Panc1 (cell line): ENCODE results near the gene PERCC1.

Source experiments
- TCF7L2 ChIP-seq: IDR thresholded peaks from 2 replicates; pipeline ENCODE4 v1.6.1; 2011; ENCODE audit warnings: mild to moderate bottlenecking, low read depth, low read length, inconsistent platforms
- TF ChIP-seq, protein P1 (sequence below): fragments of 450-650 bp; IDR thresholded peaks from 2 replicates; pipeline ENCODE4 v1.5.1; 2017; ENCODE audit warnings: mild to moderate bottlenecking
- TF ChIP-seq, protein P2 (sequence below), 2 experiments: IDR thresholded peaks; 2 replicates each; pipeline ENCODE4 v1.6.1; 2011 to 2012; ENCODE audit warnings: low read depth in 2 of 2, control low read depth in 1 of 2, low read length in 1 of 2, mild to moderate bottlenecking in 1 of 2, moderate library complexity in 1 of 2; ENCODE audit not compliant: insufficient read depth in 1 of 2

DNA sequence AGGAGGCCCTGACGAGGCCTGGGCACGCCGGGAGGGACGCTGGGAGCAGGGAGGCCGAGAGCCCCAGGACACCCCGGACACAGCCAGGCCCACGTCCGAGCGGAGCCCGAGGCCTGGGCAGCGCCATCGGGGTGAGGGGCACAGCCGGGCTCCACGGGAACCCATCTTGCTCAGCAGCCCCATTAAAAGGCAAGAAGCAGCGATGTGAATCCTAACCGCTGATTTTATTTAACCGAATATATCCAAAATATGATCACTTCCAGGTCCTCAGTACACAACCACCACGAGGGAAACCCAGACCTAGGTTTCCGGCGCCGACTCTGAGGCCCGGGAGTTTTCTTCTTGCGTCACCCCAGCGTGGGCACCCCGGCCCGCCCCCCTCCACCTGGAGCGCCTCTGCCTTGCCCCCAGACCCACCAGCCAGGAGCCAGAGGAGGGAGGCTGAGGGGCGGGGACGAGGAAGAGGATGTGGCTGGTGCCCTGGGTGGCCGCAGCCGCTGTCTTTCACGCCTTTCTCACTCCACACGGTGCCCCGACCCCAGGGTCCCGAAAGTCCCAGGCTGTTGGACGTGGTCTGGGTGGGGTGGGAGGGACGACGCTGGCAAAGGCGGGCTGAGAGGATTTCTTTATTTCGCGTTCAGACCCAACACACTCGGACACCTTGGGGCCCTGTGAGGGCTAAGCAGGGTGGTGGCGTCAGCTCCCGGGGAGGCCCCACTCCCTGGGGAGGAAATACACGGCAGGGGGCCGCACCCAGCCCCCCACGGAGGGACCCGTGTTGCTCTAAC is 14.0 kb downstream of the PERCC1 start:
- TF ChIP-seq, protein P1, sequence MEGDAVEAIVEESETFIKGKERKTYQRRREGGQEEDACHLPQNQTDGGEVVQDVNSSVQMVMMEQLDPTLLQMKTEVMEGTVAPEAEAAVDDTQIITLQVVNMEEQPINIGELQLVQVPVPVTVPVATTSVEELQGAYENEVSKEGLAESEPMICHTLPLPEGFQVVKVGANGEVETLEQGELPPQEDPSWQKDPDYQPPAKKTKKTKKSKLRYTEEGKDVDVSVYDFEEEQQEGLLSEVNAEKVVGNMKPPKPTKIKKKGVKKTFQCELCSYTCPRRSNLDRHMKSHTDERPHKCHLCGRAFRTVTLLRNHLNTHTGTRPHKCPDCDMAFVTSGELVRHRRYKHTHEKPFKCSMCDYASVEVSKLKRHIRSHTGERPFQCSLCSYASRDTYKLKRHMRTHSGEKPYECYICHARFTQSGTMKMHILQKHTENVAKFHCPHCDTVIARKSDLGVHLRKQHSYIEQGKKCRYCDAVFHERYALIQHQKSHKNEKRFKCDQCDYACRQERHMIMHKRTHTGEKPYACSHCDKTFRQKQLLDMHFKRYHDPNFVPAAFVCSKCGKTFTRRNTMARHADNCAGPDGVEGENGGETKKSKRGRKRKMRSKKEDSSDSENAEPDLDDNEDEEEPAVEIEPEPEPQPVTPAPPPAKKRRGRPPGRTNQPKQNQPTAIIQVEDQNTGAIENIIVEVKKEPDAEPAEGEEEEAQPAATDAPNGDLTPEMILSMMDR: no peak
- no peak for TF ChIP-seq TCF7L2
- TF ChIP-seq, protein P2, sequence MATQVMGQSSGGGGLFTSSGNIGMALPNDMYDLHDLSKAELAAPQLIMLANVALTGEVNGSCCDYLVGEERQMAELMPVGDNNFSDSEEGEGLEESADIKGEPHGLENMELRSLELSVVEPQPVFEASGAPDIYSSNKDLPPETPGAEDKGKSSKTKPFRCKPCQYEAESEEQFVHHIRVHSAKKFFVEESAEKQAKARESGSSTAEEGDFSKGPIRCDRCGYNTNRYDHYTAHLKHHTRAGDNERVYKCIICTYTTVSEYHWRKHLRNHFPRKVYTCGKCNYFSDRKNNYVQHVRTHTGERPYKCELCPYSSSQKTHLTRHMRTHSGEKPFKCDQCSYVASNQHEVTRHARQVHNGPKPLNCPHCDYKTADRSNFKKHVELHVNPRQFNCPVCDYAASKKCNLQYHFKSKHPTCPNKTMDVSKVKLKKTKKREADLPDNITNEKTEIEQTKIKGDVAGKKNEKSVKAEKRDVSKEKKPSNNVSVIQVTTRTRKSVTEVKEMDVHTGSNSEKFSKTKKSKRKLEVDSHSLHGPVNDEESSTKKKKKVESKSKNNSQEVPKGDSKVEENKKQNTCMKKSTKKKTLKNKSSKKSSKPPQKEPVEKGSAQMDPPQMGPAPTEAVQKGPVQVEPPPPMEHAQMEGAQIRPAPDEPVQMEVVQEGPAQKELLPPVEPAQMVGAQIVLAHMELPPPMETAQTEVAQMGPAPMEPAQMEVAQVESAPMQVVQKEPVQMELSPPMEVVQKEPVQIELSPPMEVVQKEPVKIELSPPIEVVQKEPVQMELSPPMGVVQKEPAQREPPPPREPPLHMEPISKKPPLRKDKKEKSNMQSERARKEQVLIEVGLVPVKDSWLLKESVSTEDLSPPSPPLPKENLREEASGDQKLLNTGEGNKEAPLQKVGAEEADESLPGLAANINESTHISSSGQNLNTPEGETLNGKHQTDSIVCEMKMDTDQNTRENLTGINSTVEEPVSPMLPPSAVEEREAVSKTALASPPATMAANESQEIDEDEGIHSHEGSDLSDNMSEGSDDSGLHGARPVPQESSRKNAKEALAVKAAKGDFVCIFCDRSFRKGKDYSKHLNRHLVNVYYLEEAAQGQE (IDR thresholded peaks at IDR 0.05; ENCODE audit: insufficient read depth in 1 of 2, low read depth in 2 of 2, low read length in 1 of 2): no peak
